ENCODE measurements around the gene CA4.

CA4 gene

DNA sequence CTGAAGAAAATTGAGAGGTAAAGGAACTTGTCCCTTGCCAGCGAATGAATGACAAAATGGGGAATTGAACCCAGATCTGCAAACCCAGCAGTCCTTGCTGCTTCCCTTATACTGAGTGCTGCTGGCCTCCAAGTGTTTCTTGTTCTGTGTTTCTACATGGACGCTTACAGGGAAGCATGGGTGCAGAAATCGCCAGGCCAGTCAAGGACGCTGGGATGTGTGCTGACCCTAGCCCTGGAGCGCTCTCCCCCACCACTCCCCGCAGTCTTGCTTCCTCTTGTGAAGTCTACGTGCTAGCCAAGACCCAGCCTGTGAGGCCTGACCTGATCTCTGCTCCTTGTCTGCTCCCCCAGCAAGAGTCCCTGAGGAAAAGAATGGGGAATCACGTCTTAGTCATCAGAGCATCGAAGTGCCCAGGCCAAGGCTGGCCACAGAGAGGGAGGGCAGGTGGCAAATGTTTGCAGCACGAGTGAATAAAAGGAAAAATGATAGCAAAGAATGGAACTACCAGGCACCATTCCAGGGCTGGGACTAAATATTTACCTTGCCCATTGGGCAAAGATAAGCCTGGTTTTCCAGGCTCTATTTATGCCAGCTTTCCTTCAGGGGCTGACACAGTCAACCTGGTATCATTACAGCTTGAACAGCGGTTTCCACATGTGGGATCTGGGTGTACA is 17.4 kb downstream of the CA4 start:
- H3K4me3 ChIP-seq (ENCODE audit: low read depth, low read length): no peak overlapping the region
- TF ChIP-seq, protein P1, sequence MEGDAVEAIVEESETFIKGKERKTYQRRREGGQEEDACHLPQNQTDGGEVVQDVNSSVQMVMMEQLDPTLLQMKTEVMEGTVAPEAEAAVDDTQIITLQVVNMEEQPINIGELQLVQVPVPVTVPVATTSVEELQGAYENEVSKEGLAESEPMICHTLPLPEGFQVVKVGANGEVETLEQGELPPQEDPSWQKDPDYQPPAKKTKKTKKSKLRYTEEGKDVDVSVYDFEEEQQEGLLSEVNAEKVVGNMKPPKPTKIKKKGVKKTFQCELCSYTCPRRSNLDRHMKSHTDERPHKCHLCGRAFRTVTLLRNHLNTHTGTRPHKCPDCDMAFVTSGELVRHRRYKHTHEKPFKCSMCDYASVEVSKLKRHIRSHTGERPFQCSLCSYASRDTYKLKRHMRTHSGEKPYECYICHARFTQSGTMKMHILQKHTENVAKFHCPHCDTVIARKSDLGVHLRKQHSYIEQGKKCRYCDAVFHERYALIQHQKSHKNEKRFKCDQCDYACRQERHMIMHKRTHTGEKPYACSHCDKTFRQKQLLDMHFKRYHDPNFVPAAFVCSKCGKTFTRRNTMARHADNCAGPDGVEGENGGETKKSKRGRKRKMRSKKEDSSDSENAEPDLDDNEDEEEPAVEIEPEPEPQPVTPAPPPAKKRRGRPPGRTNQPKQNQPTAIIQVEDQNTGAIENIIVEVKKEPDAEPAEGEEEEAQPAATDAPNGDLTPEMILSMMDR (IDR thresholded peaks at IDR 0.05; ENCODE audit: borderline replicate concordance, insufficient read depth, low read depth, low read length): no peak

DNA sequence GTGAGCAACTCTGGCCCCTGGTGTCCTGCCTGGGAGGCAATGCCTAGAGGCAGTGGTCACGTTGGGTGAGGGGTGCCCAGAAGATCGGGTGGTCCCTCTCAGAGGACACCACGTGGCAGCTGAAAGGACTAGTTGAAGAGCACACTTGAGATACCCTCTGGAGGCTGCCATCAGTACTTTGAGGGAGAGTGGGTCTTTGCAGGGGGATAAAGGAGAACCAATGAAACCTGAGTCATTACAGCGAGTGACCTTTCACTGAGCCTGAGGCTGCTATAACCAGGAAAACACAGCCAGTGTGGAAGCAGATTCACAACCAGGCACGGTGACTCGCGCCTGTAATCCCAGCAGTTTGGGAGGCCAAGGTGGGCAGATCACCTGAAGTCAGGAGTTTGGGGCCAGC is 18.9 kb downstream of the CA4 start:
- H3K4me3 ChIP-seq (ENCODE audit: low read depth, low read length): no peak overlapping the region
- TF ChIP-seq, protein P1 (IDR thresholded peaks at IDR 0.05; ENCODE audit: borderline replicate concordance, insufficient read depth, low read depth, low read length): no peak

DNA sequence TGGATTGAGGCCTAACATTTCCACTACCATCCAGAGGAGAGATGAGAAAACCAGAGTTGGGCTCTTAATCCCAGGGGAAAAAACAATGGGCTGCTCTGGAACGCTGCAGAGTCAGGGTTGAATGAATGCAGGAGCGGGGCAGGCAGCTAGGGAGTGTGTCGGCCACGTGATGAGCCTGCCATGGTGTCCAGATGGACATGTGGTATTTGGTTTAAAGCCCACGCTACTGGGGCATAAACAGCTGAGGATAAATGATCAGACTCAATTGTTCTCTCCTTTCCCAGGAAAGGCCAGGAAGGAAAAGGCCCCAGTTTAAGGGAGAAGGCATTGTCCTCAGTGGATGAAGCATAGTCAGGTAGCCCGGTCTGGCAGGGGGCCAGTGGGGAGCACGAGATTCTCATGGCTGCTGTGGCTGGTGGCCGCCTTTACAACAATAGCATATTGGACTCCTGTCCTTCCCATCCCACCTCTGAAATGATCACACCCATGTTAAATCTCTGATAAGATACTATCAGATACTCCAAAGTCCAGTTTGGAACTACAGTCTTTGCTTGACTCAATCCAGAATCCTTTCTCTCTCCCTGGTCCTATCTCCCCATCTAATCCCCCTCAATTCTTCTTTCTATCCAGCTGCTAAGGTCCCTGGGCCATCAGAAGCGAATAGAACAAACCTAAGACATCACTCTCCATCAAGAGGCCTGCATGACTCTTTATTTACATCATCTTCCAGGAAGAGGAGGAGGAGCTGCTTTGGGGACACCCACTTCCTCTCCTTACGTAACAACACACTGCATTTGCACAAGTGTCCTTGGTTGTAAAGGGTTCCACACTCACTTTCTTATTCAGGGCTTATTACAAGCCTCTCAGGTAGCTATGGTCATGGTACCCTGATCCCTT is 20.4 kb downstream of the CA4 start:
- no peak overlapping the region for H3K4me3 ChIP-seq (ENCODE audit: low read depth, low read length)
- TF ChIP-seq, protein P1 (IDR thresholded peaks at IDR 0.05; ENCODE audit: borderline replicate concordance, insufficient read depth, low read depth, low read length): no peak

DNA sequence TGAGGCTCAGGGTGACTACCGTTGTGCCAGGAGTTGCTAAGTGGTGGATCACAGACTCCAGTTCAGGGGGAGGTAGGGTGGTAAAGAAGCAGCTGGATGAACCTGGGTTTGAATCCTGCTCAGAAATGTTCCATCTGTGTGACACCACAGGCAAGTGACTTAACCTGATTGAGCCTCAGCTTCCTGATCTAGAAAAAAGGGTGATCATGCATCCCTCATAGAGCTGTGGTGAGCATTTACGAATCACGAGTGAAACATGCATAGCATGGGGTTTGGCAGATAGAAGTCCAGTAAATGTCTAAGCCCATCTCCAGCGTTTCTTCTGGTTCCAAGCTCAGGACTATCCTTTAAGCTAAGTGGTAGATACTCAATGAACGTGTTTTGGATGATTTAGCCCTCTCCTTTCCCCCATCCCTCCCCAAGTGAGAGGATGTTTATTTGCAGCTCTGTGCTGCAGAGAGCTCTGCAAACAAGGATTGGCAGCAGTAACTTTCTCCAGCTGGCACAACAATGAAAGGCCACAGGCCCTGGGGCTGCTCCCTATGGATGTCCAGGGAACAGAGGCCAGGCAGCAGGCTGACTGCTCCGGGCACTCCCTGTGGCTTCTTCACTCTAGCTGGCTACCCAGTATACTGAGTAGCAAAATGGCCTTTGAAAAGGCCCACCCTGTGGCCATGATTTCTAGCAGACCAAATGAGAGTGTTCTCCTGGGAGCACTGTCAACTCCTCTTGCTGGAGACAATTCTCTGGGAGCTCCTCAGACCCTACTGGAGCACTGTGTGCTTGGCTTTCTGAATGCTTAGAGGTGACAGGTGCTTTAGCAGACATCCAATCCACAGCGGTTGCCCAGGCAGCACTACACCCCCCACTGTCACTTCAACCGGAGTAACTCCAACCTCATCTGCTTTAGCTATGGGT is 21.3 kb downstream of the CA4 start:
- TF ChIP-seq, protein P1 (IDR thresholded peaks at IDR 0.05; ENCODE audit: borderline replicate concordance, insufficient read depth, low read depth, low read length): no peak
- no peak overlapping the region for H3K4me3 ChIP-seq (ENCODE audit: low read depth, low read length)

DNA sequence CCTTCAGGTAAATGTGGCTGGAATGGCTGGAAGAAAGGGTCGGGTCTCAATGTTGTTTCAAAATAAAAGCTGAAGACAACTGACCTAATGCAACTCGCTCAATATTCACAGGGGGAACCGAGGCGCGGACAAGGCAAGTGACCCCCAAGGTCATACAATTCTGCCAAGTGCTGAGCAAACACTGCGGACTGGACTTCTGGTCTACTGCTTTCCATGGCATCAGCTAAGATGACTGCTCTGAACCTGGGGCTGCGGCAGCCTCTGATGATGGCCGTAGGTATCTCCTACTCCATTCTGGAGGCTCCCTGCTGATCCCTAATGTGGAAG is 21.9 kb downstream of the CA4 start:
- TF ChIP-seq, protein P1 (IDR thresholded peaks at IDR 0.05; ENCODE audit: borderline replicate concordance, insufficient read depth, low read depth, low read length): no peak
- H3K4me3 ChIP-seq (ENCODE audit: low read depth, low read length): no peak overlapping the region

DNA sequence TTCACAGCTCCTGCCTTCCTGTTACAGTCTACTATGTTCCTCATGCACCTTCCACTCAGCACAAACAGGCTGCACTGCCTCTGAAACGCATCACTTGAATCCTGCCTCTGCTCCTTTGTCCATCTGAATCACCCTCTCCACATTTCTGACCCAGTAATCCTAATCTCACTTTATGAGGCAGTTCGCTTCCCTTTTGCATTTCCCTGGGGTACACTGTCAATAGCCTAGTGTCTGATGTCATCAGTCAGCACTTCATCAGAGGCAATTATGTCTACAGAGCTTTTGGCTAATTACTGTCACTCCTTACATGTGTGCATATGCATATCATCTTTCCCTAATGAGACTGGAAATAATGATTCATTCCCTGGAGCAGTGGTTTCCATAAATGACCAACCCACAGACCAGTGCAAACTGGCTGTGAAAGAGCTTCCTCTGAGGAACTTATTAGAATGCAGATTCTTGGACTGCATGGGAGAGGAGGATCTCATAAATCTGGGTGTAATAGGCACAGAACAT is 23.6 kb downstream of the CA4 start:
- no peak overlapping the region for H3K4me3 ChIP-seq (ENCODE audit: low read depth, low read length)
- TF ChIP-seq, protein P1 (IDR thresholded peaks at IDR 0.05; ENCODE audit: borderline replicate concordance, insufficient read depth, low read depth, low read length): no peak
